GM21390 (cell line): Measurements from ENCODE around the gene AADAT.

ENCODE experiments used
- ATAC-seq: cut with Tn5 transposase; IDR thresholded peaks from one replicate; pipeline ENCODE4 v1.9.1; 2021; ENCODE audit not compliant: unreplicated experiment

Gene AADAT

GRCh38 chr4:170035231-170035630 is 54.5 kb downstream of the AADAT start:
- ATAC-seq, result no peak

- no peak for ATAC-seq
Measured at GRCh38 chr4:170033999-170034398, 55.8 kb downstream of the AADAT start.

- no peak for ATAC-seq
Measured at GRCh38 chr4:170030121-170030520, 59.6 kb downstream of the AADAT start.

DNA sequence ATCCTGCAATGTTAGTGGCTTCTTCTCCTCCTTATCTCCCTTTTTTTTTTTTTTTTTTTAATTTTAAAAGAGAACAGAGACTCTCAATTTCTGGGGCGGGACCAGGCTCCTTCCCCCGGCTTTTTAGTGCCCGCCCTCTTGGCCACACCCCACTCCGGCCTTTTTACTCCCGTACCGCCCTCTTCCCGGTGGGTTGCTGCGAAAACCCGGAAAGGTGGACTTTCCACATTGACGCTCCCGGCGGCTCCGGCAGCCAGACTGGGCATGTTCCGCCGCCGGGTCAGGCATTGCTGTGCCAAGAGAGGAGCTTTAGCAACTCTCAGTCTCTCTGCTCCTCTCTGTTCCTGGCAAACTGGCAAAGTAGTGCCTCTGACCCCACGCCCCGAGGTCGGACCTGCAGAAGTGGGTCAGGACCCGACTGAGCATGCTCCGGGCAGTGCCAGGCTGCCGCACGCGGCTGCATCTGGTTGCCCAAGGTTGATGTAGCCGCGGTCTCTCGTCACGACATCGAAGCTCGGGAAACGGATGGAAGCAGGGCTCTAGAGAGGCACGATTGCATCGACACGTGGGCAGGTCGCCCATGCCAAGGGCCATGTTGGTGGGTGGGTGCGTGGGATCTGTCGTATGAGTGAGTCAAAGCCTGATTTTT is 62.5 kb downstream of the AADAT start:
- ATAC-seq, result peak; percentile 70

DNA sequence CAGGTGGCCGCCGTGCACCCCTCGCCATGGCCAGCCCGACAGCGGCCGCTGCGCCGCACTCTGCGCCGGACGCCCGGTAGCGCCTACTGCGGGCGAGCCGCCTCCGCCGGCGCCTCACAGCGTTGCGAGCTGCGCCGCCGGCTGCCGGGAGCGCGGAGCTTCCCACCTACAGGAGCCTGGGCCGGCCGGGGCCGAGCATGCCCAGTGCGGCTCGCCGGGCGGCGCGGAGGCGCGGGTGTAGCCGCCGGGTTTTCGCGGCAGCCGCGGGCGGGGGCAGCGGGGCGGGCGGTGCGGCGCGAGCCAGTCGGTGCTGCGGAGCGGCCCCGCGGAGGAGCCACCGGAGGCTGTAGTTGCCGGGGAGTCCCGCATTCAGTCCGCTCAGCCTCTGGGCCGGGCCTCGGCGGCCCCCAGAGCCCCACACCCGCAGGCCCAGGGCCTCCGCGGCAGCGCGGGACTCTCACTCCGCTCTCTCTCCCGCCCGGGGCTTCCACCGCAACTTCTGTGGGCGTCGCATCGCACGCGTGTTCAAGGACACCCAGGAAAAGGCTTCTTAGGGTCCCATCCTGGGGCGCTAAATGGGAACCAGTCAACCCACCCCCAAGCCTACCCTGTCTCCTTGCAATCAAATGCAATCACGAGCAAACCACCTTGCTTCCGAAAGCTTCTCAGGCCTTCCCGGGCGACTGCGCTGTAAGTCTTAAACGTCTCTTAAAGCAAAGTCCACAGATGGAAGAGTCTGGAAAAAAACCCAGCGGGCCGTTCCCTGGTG is 63.3 kb downstream of the AADAT start, which contains the start of gene MFAP3L:
Gene MFAP3L (minus strand): TSS at position 143 of the 769 bp plus-strand sequence. CDS start 20,518 bp downstream, outside the sequence.
- ATAC-seq, result peak; percentile 80

- ATAC-seq, result no peak
Measured at GRCh38 chr4:170025523-170026252, 64.1 kb downstream of the AADAT start.

DNA sequence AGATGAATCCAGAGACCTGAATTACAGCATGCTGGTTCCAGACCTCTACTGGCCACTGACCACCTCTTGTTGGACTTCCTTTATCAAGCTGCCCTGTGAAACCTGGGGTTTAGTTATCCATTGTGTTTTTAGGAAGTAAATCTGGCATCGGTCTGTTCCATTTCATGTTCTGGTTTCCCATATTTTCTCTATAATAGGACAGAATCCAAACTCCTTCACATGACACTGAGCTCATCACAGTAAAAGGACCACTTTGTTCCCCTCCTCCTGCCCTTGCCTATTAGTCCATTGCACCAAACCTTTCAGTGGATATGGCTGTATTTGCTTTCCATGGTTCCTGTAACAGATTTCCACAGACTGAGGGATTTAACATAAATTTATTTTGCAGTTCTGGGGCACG is 67.5 kb downstream of the AADAT start:
- no peak for ATAC-seq

GRCh38 chr4:170017252-170017651 is 72.5 kb downstream of the AADAT start:
- ATAC-seq, result no peak

DNA sequence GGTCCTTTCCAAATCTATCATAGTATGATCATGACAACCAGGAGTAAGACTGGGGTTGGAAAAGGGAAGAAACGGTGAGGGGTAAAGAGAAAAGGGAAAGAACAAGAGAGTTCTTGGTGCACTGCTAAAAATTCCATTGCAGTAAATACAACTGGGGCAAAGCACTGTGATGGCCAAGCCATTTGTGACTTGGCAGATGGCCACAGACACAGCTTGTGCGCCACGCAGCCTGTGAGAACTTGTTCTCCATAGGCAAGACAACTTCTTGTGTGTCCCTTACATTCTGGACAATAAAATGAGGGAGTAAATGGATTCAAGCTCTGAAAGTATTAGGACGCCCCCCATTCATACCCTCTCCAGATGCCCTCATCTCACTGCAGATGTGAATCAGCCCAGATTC is 74.5 kb downstream of the AADAT start:
- ATAC-seq, result no peak

DNA sequence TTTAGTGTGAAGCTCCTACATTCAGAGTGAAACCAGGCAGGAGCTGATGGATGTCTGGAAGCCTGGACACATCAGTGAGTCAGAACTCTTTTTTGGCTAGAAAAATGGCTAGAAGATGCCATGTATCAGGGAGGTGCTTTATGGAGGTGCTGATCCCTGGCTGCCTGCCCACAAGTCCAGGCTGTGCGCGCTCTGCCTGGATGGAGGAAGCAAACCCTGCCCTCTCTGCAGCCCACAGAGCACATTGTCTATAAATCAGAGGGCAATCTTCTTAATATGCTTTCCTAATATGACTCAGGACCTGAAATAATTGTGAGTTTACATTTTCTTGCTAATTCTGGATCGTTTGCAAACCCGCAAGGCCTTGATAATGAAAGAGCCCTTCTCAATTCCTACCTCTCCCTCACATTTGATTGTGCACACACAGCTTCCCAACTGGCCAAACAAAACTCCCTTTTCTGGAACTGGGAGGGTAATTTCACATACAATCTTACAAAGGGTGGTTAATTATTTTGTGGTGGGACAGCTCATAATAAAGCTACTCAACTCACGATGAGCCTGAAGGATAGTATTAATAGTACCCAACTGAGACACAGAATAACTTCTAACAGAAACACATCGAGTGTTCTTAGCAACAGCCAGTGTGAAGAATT is 75.3 kb downstream of the AADAT start:
- no peak for ATAC-seq

DNA sequence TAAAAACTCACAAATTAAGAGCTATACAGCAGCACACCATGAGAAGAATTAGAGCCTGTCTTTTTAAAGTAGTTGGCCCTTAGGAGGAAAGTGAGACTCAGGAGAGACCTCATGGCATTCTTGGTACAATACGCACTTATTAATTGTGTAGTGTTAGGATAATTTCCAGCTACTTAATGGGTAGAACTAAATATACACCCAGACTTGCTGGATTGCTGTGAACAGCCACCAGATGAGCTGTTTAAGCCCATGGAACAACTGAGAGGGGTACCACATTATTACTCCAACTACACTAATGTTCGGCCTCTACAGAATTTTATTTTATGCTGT is 77.2 kb downstream of the AADAT start:
- no peak for ATAC-seq

- ATAC-seq, result no peak
Measured at GRCh38 chr4:170011921-170012628, 77.7 kb downstream of the AADAT start.
